PC-3 (cell line): ENCODE data around the gene LMCD1. TPM values are rescaled to one million over a fixed set of nuclear protein-coding genes. Genes with fewer than 3 reads are reported as not detected.

ENCODE experiments used
- ATAC-seq: fragments of 200-7000 bp; cut with Tn5 transposase; 2 replicates; pipeline ENCODE4 v1.9.1; 2020; ENCODE audit warnings: mild to moderate bottlenecking, moderate library complexity
- BruUV-seq: library from RNA; stranded (reverse); fragments of 400-500 nt; replicated peaks from 2 replicates; lab custom pipeline; 2021; lab: Mats Ljungman, UMichigan
- CTCF ChIA-PET: fragments of 300-600 bp; sonication (Branson Sonifier 250); formaldehyde crosslinking; loops from one replicate; lab custom pipeline; 2022; ENCODE audit warnings: antibody characterized with exemption; lab: Charles Lee
- POLR2A ChIA-PET: fragments of 300-600 bp; sonication (Branson Sonifier 250); formaldehyde crosslinking; loops from one replicate; lab custom pipeline; 2022; ENCODE audit warnings: antibody characterized with exemption; ENCODE audit not compliant: unreplicated experiment; lab: Charles Lee
- DNase-seq: peaks from one replicate; pipeline ENCODE4 v3.0.0-alpha.2; 2015
- H2AFZ ChIP-seq: fragments of 300-600 bp; sonication (generic); 2 replicates; pipeline ENCODE4 v1.6.0; 2016; ENCODE audit warnings: antibody characterized with exemption, low read length
- H3F3A ChIP-seq: fragments of 300-600 bp; sonication (generic); one replicate; pipeline ENCODE4 v1.6.0; 2017; ENCODE audit warnings: antibody characterized with exemption, low read length, control low read depth, mild to moderate bottlenecking; ENCODE audit not compliant: unreplicated experiment
- H3K27ac ChIP-seq: fragments of 300-600 bp; sonication (generic); 2 replicates; pipeline ENCODE4 v1.5.1; 2016; ENCODE audit warnings: mild to moderate bottlenecking, low read length
- H3K27me3 ChIP-seq: fragments of 300-600 bp; sonication (generic); 2 replicates; pipeline ENCODE4 v1.6.1; 2016; ENCODE audit warnings: low read length, mixed read lengths
- H3K36me3 ChIP-seq: fragments of 300-600 bp; sonication (generic); 2 replicates; pipeline ENCODE4 v1.6.1; 2016; ENCODE audit warnings: low read depth, mixed run types, low read length, mixed read lengths
- H3K4me1 ChIP-seq: fragments of 300-600 bp; sonication (generic); 2 replicates; pipeline ENCODE4 v1.5.1; 2016; ENCODE audit warnings: low read length; ENCODE audit not compliant: insufficient read depth
- H3K4me2 ChIP-seq: fragments of 300-600 bp; sonication (generic); 2 replicates; pipeline ENCODE4 v1.6.0; 2016; ENCODE audit warnings: low read length
- H3K4me3 ChIP-seq: fragments of 300-600 bp; sonication (generic); 2 replicates; pipeline ENCODE4 v1.5.1; 2016; ENCODE audit warnings: mild to moderate bottlenecking, low read length, mixed read lengths
- H3K79me2 ChIP-seq: fragments of 300-600 bp; sonication (generic); 2 replicates; pipeline ENCODE4 v1.6.1; 2017; ENCODE audit warnings: low read length, mixed read lengths
- H3K9ac ChIP-seq: fragments of 300-600 bp; sonication (generic); 2 replicates; pipeline ENCODE4 v1.6.0; 2016; ENCODE audit warnings: mild to moderate bottlenecking, low read length
- H3K9me2 ChIP-seq: fragments of 300-600 bp; sonication (generic); replicated peaks from 2 replicates; pipeline ENCODE4 v1.6.1; 2016; ENCODE audit warnings: mixed run types, low read length, mixed read lengths
- H3K9me3 ChIP-seq: fragments of 300-600 bp; sonication (generic); 2 replicates; pipeline ENCODE4 v1.6.1; 2016; ENCODE audit warnings: low read length, mixed read lengths
- H4K20me1 ChIP-seq: fragments of 300-600 bp; sonication (generic); 2 replicates; pipeline ENCODE4 v1.6.1; 2016; ENCODE audit warnings: low read length, mixed read lengths
- CTCF ChIP-seq: fragments of 300-600 bp; sonication (generic); conservative IDR thresholded peaks from 2 replicates; pipeline ENCODE4 v1.5.1; 2017; ENCODE audit warnings: antibody characterized with exemption, low read depth, mild to moderate bottlenecking, low read length
- EZH2 ChIP-seq: fragments of 300-600 bp; sonication (generic); IDR thresholded peaks from one replicate; pipeline ENCODE4 v1.6.1; 2017; ENCODE audit warnings: antibody characterized with exemption, mild to moderate bottlenecking, low read length; ENCODE audit not compliant: unreplicated experiment
- EZH2phosphoT487 ChIP-seq: fragments of 300-600 bp; sonication (generic); IDR thresholded peaks from 2 replicates; pipeline ENCODE4 v1.6.1; 2018; ENCODE audit warnings: mild to moderate bottlenecking, antibody characterized with exemption, low read length, borderline replicate concordance
- intact Hi-C: fragments of 100-400 bp; cut with micrococcal nuclease; formaldehyde crosslinking; loops from 2 replicates; pipeline ENCODE4 v1.9.0; 2023
- total RNA-seq: library from RNA; depleted of rRNA; stranded (reverse); fragments of >200 nt; gene quantifications from 2 replicates; pipeline ENCODE4 v1.2.3, GENCODE V29; 2014

Gene LMCD1
- total RNA-seq, 1 experiment from 2014 or later: 9.1 TPM

- CTCF ChIA-PET: no interaction called here
- Histone ChIP-seq H3K27ac (no peak overlapping the region), H2AFZ (no peak overlapping the region), H3K9me3 (no peaks in the 10 kb centered on the region), H3K9me2 (no peaks in the 10 kb centered on the region), H3F3A (no peaks in the 10 kb centered on the region), H3K9ac (no peak overlapping the region), H3K79me2 (no peaks in the 10 kb centered on the region), H3K4me2 (no peak overlapping the region), H3K27me3 (no peaks in the 10 kb centered on the region), H3K4me1 (peaks cover 15% of the 10 kb centered on the region), H3K36me3 (no peaks in the 10 kb centered on the region), H4K20me1 (no peaks in the 10 kb centered on the region), H3K4me3 (no peak overlapping the region)
- TF ChIP-seq EZH2: no peak
- TF ChIP-seq CTCF: no peak
- TF ChIP-seq EZH2phosphoT487: no peak
- DNase-seq: no peak
- BruUV-seq: no TSS peak
- POLR2A ChIA-PET: interaction anchor here (0.7 kb wide), 1 partner anchor 23 kb away, joined by 3 read pairs; no protein-coding TSS in a partner anchor
- ATAC-seq: no peak
- intact Hi-C loops: loop anchor here (5.0 kb wide), 1 partner anchor 138 kb away; no protein-coding TSS in a partner anchor
These were observed 17.0 kb upstream of the LMCD1 start for GRCh38 chr3:8484409-8485140.

- no peak overlapping the region for H3K4me3 ChIP-seq
- no peak overlapping the region for H3K27ac ChIP-seq
- peaks cover 23% of the 10 kb centered on the region for H3K4me1 ChIP-seq
- ChIA-PET POLR2A (no interaction called here), CTCF (no interaction called here)
- no peaks in the 10 kb centered on the region for H3K36me3 ChIP-seq
- no peaks in the 10 kb centered on the region for H3K79me2 ChIP-seq
- no peak overlapping the region for H3K4me2 ChIP-seq
- TF ChIP-seq EZH2: no peak
- TF ChIP-seq EZH2phosphoT487: no peak
- TF ChIP-seq CTCF: no peak
- no peaks in the 10 kb centered on the region for H3F3A ChIP-seq
- H2AFZ ChIP-seq: no peak overlapping the region
- intact Hi-C loops: no loop called here
- H3K9me2 ChIP-seq: no peaks in the 10 kb centered on the region
- DNase-seq (no peak), ATAC-seq (no peak)
- no peak overlapping the region for H3K9ac ChIP-seq
- H3K27me3 ChIP-seq: no peaks in the 10 kb centered on the region
- no peaks in the 10 kb centered on the region for H4K20me1 ChIP-seq
- H3K9me3 ChIP-seq: no peaks in the 10 kb centered on the region
- BruUV-seq: no TSS peak
These were observed 16.3 kb upstream of the LMCD1 start for GRCh38 chr3:8485141-8485870.

GRCh38 chr3:8485943-8486342, 15.7 kb upstream of the LMCD1 start:
- H3K4me1 ChIP-seq: peaks cover 25% of the 10 kb centered on the region
- H3F3A ChIP-seq: no peaks in the 10 kb centered on the region
- H3K4me3 ChIP-seq: no peak overlapping the region
- no peaks in the 10 kb centered on the region for H3K79me2 ChIP-seq
- no TSS peak for BruUV-seq
- no peaks in the 10 kb centered on the region for H3K9me2 ChIP-seq
- intact Hi-C loops: no loop called here
- H3K27ac ChIP-seq: no peak overlapping the region
- no peak for ATAC-seq
- H2AFZ ChIP-seq: no peak overlapping the region
- no peaks in the 10 kb centered on the region for H3K9me3 ChIP-seq
- H3K36me3 ChIP-seq: no peaks in the 10 kb centered on the region
- no peak overlapping the region for H3K9ac ChIP-seq
- H4K20me1 ChIP-seq: no peaks in the 10 kb centered on the region
- H3K27me3 ChIP-seq: no peaks in the 10 kb centered on the region
- CTCF ChIA-PET: no interaction called here
- no peak overlapping the region for H3K4me2 ChIP-seq
- POLR2A ChIA-PET: no interaction called here
- TF ChIP-seq CTCF: no peak
- TF ChIP-seq EZH2: no peak
- no peak for TF ChIP-seq EZH2phosphoT487
- DNase-seq: no peak
